OCI-M1 (cell line): ENCODE results near the gene CLEC1A.

Source experiments
- DNase-seq: peaks from one replicate; lab custom pipeline; 2025; lab: John Stamatoyannopoulos, UW

CLEC1A gene, protein sequence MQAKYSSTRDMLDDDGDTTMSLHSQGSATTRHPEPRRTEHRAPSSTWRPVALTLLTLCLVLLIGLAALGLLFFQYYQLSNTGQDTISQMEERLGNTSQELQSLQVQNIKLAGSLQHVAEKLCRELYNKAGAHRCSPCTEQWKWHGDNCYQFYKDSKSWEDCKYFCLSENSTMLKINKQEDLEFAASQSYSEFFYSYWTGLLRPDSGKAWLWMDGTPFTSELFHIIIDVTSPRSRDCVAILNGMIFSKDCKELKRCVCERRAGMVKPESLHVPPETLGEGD

DNA sequence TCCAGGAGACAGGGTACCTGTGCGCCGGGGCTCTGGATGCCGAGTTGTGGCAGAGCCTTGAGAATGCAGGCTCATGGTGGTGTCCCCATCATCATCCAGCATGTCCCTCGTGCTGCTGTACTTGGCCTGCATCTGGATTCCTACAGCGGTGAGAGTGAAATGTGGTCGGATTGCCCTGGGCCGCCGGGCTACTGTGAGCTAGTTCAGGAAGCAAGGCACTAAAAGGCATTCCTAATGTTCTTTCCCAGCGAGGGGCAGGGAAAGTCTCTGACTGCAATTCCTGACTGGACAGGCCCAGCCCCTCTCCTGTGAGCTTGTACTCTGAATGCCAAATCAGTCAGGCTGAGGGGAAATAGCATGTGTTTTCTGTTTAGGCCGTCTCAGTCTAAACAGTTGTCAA is at the start of gene CLEC1A:
Gene CLEC1A (minus strand): TSS at position 195 of the 400 bp plus-strand sequence. CDS start 63 bp downstream, at position 132.
- DNase-seq: no peak

DNA sequence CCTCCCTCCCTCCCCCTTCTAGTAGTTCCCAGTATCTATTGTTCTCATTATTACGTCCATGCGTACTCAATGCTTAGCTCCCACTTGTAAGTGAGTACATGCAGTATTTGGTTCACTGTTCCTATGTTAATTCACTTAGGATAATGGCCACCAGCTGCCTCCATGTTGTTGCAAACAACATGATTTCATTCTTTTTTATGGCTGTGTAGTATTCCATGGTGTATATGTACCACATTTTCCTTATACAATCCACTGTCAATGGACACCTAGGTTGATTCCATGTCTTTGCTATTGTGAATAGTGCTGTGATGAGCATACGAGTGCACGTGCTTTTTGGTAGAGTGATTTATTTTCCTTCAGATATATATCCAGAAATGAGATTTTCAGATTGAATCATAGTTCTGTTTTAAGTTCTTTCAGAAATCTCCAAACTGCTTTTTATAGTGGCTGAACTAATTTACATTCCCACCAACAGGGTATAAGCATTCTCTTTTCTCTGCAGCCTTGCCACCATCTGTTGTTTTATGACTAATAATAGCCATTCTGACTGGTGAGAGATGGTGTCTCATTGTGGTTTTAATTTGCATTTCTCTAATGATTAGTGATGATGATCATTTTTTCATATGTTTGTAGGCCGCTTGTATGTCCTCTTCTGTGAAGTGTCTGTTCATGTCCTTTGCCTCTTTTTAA is 49.1 kb upstream of the CLEC1A start:
- no peak for DNase-seq

DNA sequence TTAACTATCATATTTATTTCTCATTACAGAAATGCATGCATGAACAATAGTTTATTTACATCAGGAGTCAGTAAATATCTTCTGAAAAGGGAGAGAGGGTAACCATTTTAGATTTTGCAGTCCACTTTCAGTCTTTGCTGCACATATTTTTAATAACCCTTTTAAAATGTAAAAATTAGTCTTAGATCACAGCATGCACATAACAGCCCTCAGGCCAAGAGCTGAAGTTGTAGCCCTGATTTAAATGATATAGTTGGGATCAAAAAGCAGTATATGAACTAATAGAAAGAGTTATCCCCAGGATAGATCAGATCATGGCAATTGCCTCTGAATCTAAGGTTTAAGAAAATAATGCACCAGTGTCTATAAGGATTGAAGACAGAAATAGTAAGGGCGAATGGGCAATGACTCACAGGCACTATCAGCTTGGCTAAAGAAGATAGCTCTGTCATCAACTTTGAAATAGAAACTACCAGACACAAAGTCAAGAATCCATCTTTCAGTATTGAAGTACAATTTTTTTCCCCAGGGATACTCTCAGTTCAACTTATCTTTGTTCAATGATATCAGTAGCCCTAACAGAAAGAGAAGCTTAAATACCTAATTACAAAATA is 44.3 kb upstream of the CLEC1A start:
- DNase-seq: peak; percentile 56

DNA sequence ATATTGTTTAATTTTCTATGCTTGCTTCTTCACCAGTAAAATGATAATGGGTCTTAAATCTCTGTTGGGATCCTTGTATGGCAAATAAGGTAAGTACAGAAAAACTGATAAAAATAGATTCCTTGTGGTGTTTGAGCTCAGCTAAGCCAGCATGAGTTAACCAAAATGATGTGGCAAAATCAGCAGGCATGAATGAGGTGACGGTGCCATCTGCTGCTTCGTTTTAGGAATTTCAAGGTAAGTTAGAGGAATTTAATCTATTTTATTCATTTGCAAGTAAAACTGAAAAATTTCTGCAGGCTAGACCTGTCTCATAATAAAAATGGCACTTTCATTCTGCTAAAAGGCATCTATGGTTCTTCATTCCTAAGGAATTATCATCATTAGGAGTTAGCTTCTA is 41.2 kb upstream of the CLEC1A start:
- peak; percentile 85 for DNase-seq

DNA sequence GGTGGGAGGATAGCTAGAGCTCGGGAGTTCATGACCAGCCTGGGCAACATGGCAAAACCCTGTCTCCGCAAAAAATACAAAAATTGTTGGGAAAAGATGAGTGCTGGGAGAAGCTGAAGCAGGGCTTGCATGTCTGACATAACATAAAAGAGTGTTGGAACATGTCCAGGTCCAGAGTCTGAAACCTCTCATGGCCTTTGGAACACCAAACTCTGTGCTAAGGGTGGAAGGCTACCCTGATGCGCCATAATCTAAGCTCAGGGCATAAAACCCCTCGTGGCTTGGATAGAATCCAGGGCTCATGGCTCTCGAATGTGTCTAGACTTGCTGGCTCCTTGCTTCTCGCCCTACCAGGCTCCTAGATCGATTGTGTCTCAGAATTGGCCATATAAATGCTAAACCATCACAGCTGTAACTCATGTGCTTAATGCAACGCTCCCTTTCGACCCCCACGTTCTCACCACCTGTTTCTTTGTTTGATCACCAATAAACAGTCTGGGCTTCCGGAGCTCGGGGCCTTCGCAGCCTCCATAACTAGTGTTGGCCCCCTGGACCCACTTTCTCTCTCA is 37.9 kb upstream of the CLEC1A start:
- DNase-seq: no peak

DNA sequence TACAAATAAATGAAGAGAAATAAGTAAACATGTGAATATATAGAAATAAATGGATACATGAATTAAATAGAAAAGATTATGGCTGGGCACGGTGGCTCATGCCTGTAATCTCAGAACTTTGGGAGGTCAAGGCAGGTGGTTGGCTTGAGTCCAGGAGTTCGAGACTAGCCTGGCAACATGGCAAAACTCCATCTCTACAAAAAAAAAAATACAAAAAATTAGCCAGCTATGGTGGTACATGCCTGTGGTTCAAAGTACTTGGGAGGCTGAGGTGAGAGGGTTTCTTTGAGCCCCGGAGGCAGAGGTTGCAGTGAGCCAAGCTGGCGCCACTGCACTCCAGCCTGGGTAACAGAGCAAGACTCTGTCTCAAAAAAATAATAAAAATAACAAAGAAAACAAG is 36.3 kb upstream of the CLEC1A start:
- DNase-seq: no peak

DNA sequence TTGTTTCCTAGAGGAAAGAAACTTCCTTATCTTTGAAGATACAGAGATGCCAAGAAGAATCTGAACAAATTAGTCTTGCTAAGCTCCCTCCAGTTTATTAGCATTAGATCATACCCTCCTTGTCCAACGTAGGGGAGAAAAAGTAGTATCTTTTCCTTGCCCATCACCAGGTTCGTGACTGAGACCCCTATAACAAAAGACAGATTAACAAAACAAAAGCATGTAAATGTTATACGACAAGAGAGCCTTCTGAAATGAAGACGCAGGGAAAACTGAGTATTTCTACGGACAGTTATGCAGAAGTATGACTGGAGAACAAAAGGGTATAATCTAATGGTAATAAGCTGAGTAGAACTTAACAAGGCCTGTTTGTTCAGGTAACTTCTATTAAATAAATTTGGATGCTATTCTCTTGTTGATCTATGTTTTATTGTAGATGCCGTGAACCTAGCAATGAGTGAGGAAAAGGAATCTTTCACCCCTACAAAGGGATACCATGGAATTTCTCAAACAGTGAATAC is 34.1 kb upstream of the CLEC1A start:
- DNase-seq: no peak

DNA sequence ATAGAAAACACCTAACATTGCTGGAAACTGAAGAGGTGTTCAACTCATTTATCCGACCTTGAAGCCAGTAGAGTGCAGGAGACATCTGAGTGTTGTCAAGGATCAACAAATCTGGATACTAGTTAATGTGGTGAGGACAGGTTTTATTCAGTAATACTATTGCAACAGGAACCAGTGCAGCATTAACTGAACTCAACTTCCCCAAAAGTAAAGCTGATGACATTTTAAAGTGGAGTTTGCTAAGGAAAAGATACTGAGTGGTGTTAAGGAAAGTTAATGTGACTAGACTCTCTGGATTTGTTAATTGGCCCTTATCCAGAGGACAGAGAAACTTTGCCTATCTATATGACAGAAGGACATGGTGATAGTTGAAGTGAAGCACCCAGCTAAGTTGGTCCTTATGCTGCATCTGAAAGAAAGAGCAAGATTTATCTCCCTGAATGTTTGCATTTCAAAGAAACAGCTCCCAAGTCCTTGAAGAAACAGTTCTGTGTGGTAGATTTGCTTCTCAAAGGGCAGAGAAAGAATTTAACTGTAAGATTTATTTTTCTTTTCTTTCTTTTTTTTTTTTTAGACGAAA is 32.4 kb upstream of the CLEC1A start:
- peak; percentile 71 for DNase-seq

DNA sequence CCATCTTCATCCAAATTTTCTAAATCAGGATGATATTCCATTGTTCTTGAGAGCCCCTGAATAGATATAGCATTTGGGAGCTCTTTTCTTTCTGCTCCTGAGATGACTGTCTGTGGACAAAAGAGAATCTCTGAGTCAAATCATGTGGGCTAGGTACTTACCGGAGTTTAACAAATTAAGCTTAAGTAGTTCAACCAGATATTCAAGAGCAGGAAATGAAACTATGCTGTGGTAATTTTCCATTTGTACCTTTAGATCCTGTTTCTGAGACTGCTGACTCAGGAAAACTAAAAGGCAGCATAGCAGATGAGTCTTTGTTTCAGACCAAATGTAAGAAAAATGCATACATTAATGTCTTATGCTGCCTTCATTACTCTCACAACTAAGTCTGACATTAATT is 31.3 kb upstream of the CLEC1A start, which contains the start of gene CLEC7A:
Gene CLEC7A (minus strand): TSS at position 158 of the 400 bp plus-strand sequence. CDS start 117 bp downstream, at position 41.
- DNase-seq: no peak

DNA sequence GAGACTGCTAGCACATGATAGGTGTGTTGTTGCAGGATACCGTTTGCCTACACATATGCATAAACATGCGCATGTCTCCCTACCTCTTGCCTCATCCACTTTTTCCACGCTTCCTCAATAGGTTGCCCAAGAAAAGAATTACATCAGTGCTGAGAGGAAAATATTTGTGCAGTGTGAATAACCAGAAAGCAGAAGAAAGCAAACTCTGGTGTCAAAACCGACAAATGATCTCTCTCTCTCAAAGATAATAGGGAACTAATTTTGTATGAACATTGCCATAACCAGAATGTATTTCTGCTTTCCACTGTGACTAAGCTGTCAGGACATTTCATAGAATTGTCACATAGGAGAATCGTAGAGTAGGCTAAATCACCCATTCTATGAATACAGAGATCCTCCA is 29.9 kb upstream of the CLEC1A start:
- peak; percentile 74 for DNase-seq

DNA sequence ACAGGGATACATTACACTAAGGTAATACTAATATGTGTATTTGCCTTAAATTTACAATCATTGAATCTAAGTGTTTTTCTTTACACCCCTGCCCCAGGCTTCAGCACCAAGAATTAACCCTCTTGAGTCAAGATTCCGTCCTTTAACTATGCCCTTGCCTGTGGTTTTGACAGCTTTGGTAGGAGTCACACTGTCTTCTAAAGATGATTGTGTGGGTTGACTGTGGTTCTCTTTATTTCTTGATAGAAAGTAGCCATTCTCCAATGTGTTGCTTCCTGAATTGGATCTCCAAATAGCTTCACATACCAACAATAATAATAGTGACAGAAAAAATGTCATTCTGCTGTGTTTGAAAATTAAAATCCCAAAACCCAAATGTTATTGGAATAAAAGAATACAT is 27.6 kb upstream of the CLEC1A start:
- DNase-seq: peak; percentile 8

DNA sequence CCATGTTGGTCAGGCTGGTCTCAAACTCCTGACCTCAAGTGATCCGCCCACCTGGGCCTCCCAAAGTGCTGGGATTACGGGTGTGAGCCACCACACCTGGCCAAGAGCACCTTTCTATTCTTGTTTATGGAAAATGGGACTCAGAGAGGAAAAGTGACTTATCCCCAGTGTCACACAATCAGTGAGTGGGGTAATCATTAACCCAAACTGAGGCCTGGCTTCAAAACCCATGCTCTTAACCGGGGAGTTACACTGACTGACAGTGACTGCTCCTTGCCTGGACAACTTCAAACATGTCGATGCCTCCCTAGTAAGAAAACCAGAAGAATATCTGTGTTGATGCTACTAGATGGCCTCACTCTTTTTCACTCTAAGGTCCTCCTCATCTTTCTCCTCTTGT is 23.9 kb upstream of the CLEC1A start:
- no peak for DNase-seq

DNA sequence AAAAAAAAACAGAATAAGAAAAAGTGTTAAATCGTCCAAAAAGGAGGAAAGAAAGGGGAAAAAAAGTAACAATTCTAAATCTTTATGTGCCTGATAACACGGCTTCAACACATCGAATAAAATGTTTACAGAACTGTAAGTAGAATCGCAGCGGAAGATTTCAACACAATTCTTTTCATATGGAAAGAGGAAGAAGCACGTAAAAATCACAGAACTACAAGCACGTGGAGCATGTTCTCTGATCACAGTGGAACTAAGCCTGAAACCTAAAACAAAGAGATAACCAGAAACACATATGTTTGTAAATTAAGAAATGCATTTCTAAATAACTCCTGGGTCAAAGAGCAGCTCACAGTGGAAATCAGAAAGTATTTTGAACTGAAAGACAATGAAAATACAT is 22.5 kb upstream of the CLEC1A start:
- peak; percentile 24 for DNase-seq

DNA sequence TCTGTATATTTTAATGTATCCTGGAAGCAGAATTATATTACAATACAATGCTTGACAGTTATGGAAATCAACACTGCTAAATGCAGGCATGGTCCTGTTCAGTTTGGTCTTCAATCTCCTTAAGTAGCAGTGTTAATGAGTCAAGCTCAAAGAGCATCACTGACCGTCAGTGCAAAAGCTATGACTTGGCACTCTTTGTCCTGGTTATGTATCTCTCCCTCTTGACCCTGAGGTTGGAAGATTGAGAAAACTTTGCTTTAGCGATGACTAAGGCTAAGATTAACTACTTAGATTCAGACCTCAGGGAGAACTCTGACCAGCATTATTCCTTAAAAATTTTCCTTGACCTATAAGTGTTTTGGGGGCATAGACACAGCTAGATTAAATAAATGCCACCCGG is 20.3 kb upstream of the CLEC1A start:
- DNase-seq: no peak

DNA sequence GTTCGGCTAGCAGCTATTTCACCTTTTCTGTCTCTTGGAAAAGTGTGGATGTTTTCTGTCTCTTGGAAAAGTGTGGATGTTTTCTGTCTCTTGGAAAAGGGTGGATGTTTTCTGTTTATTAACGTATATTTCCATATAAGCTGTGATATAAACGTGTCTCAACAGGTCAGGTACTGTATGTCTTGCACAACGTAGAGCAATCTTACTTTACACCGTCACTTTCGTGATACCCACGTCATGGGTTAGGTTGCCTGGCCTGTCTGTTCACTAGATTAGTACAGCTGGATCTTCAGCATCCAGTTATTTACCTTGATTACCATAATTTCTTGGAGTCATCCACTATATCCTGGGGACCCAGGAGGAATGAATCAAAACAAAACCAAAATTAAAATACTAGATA is 17.1 kb upstream of the CLEC1A start:
- no peak for DNase-seq

DNA sequence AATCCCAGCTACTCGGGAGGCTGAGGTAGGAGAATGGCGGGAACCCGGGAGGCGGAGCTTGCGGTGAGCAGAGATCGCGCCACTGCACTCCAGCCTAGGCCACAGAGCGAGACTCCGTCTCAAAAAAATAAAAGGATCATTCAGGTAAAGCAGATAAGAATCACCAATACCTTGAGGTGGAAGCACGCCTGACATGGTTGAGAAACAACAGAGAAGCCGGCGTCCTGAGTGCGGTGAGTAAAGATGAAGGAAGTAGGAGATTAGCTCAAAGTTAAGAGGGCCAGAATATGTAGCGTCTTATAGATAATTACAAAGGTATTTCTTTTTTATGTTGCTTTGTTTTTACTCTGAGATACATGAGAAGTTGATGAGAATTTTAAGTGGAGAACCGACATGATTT is 16.5 kb upstream of the CLEC1A start:
- no peak for DNase-seq

DNA sequence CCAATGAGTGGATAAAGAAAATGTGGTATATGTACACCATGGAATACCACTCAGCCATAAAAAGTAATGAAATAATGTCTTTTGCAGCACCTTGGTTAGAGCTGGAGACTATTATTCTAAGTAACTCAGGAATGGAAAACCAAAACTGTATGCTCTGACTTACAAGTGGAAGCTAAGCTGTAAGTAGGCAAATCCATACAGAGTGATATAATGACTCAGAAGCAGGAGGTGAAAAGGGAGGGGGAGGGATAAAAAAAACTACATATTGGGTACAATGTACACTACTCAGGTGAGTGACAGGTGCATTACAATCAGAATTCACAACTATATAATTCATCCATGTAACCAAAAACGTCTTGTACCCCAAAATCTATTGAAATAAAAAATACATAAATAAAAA is 15.1 kb upstream of the CLEC1A start:
- DNase-seq: no peak

DNA sequence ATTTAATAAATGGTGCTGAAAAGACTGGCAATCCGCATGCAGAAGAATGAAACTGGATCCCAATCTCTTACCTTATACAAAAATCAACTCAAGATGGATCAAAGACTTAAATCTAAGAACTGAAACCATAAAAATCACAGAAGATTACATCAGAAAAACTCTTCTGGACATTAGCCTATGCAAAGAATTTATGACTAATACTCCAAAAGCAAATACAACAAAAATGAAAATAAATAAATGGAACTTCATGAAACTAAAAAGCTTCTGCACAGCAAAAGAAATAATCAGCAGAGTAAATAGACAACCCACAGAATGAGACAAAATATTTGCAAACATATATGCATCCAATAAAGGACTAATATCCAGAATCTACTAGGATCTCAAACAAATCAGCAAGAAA is 14.3 kb upstream of the CLEC1A start:
- no peak for DNase-seq

DNA sequence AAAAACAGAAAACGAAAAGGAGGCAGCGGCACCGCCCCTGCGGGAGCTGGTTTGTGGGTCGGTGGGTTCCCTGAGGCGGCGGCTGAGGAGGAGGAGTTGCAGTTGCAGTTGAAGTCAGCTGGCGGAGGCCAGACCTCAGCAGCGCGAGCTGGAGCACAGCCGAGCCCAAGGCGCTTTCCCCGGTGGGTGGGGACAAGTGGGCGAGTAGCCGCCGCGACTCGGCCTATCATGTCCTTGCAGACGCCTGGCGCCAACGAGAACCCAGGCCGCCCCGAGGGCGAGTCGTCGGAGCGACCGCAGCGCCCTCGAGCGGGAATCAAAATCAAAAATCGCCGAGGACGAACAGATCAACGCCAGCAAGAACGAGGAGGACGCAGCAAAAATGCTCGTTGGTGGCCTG is 12.7 kb upstream of the CLEC1A start:
- no peak for DNase-seq

DNA sequence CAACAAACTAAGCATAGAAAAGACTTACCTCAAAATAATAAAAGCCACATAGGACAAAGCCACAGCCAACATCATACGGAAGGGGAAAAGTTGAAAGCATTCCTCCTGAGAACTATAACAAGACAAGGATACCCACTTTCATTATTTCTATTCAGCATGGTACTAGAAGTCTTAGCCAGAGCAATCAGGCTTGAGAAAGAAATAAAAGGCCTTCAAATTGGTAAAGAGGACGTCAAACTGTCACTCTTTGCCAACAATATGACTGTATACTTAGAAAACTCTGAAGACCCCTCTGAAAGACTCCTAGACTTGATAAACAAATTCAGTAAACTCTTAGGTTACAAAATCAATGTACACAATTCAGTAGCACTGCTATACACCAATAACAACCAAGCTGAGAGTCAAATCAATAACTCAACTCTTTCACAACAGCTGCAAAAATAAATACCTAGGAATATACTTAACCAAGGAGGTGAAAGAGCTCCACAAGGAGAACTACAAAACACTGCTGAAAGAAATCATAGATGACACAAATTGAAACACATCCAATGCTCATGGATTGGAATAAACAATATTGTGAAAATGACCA is 11.6 kb upstream of the CLEC1A start:
- DNase-seq: no peak

DNA sequence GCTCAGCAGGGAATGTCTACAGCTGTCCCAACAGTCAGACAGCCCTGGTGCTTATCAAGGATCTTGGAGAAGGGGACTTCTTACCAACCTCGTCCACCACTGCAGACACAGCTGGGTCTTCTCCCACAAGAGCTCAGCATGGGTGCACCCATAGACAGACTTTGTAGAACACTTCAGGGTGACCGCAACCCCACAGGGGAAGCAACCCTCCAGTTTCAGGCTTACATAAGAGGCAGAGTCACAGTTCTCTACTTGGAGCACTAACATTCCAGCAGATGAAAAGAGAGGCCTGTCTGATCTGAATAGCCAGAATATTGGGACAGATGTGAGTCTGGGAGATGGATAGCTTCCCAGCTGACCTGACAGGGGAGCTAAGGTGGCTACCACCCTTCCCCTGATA is 3.5 kb upstream of the CLEC1A start:
- DNase-seq: no peak

DNA sequence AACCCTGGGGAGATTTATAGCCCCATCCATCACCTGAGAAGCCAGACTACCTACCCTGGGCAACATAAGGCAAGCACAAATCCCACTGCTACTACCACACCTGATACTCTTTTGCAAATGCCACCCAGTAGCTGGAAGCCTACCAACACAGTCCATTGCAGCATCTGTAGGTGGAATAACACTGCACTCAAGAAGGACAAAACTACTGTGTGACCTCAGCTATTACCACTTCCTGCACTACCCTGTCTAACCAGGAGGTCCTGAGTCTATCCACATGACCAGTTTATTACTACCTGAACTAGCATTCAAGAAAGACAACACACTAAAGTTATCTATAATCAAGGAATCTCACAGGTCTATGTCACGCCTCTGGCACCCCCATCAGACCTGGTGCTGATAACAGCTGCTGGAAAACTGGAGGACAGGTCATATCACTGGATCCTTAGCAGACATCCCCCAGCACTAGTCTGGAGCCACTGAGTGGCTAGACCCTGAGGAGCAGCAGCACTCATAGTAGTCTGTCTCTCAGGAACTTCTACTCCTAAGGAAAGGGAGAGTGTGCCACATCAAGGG is 2.9 kb upstream of the CLEC1A start:
- no peak for DNase-seq
